ENCODE data around the gene RPL32. TPM values are rescaled to one million over a fixed set of nuclear protein-coding genes. Genes with fewer than 3 reads are reported as not detected.

The RPL32 gene
- polyA plus RNA-seq, 1 of the 3 experiments (the other 2 are of a cell fraction): 2,311 TPM

DNA sequence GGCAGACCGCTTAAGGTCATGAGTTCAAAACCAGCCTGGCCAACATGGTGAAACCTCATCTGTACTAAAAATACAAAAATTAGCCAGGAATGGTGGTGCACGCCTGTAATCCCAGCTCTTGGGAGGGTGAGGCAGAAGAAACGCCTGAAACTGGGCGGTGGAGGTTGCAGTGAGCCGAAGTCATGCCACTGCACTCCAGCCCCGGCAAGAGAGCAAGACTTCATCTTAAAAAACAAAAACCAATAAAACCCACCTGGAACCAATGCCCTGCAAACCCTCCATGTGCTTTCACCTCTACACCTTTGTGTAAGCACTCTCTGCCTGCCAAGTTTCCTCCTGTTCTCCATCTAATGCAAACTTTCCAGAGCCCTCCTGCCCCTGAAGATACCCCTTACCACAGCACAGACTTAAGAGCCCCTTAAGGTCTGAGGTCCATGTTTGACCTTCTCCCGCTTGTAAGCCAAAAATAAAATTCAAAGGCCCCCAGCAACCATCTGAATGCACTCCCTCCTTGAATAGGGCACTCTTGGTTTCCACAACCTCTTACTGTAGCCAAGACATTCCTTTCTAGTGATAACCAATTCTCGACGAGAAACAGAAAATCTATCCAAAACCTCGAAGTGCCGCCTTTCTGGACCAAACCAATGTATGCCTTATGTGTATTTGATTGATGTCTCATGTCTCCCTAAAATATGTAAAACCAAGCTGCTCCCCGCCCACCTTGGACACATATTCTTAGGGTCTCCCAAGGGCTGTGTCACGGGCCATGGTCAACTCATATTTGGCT lies 3.0 kb downstream of the RPL32 start:
- H4K20me1 ChIP-seq (ENCODE audit: insufficient read depth): peaks cover 71% of the 10 kb centered on the region
- H3K4me3 ChIP-seq (ENCODE audit: low read depth in 2 of 2, low read length in 1 of 2): peak overlapping the region; percentile 19 to 78; a peak in 2 of 4 replicates

DNA sequence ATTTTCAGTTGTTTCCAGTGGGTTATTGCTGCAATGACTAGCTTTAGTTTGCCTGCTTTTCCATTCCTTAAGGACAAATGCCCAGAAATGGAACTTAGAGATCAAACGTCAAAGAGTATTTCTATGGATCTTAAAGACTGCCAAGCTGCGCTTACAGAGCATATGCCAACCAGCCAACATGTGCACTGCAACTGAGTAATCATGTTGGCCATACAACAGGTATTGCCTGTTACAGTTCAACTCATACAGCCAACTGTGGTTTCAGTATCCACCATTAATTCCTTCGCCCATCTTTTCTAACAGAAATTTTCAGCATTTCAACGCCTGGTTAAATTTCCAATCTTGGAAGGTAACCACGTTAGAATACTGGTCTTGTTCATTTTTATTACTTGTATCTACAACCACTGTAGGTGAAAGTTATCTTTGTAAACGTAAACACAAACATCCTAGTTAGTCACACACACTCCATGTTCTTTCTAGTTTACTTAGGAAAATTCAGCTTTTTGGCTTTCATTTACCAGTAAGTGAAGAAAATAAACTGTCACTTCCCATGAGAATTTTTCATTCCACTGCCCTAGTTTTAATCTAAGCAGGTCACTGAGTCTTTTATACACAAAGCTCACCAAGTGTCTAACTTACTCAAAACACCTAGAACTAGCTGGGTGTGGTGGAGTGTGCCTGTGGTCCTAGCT lies 3.9 kb downstream of the RPL32 start:
- Histone ChIP-seq H3F3A (replicated peaks; ENCODE audit: insufficient read depth) (peaks cover 37% of the 10 kb centered on the region), H3K4me1 (ENCODE audit: control insufficient read depth in 1 of 2, insufficient read depth in 2 of 2, low read depth in 1 of 2, low read length in 1 of 2) (peaks cover 22 to 29% of the 10 kb centered on the region in 2 experiments; a peak in 3 of 4 replicates), H3K36me3 (replicated peaks in 1 of 2; ENCODE audit: control insufficient read depth in 1 of 2, insufficient read depth in 2 of 2, low read length in 1 of 2) (peaks cover 69 to 72% of the 10 kb centered on the region in 2 experiments), H3K9me2 (no peaks in the 10 kb centered on the region), H3K4me3 (ENCODE audit: low read depth in 2 of 2, low read length in 1 of 2) (peak overlapping the region in 1 of 2 experiments; percentile 78; a peak in 1 of 4 replicates), H3K9ac (no peak overlapping the region), H4K20me1 (ENCODE audit: insufficient read depth) (peaks cover 71% of the 10 kb centered on the region), H3K27me3 (ENCODE audit: insufficient read depth) (no peaks in the 10 kb centered on the region), H3K4me2 (peak overlapping the region; percentile 83), H2AFZ (ENCODE audit: low read depth) (no peak overlapping the region), H3K27ac (ENCODE audit: low read depth in 2 of 2, low read length in 1 of 2) (no peak overlapping the region), H3K9me3 (no peaks in the 10 kb centered on the region), H3K79me2 (ENCODE audit: insufficient read depth) (peaks cover 51% of the 10 kb centered on the region)
- ChIA-PET CTCF (interaction anchor here (0.9 to 2.1 kb wide), 3 partner anchors 54 to 281 kb away, joined by 3 to 6 read pairs (median 3); partner anchors contain the start of gene MKRN2), POLR2A (interaction anchor here (0.7 kb wide), 1 partner anchor 25 kb away, joined by 4 read pairs; no protein-coding TSS in a partner anchor)
- 85% methylated on average over 6 of the region's 6 CpGs for WGBS (ENCODE audit: low lambda C conversion rate)
- no peak for DNase-seq
- no peak for TF ChIP-seq SMC3 (IDR thresholded peaks at IDR 0.05; ENCODE audit: low read depth, low read length)

More for the DNA sequence above, 3.0 kb downstream of the RPL32 start:
- no peak for DNase-seq
- H3F3A ChIP-seq (replicated peaks; ENCODE audit: insufficient read depth): peaks cover 28% of the 10 kb centered on the region
- peak overlapping the region; percentile 83 for H3K4me2 ChIP-seq
- no peak overlapping the region for H2AFZ ChIP-seq (ENCODE audit: low read depth)
- H3K4me1 ChIP-seq (ENCODE audit: control insufficient read depth in 1 of 2, insufficient read depth in 2 of 2, low read depth in 1 of 2, low read length in 1 of 2): peaks cover 22 to 29% of the 10 kb centered on the region in 2 experiments; a peak in 3 of 4 replicates
- ChIA-PET CTCF (interaction anchor here (0.9 to 2.1 kb wide), 2 partner anchors 53 to 132 kb away, joined by 3 to 6 read pairs; no protein-coding TSS in a partner anchor), POLR2A (no interaction called here)
- peaks cover 63% of the 10 kb centered on the region in 2 experiments for H3K36me3 ChIP-seq (replicated peaks in 1 of 2; ENCODE audit: control insufficient read depth in 1 of 2, insufficient read depth in 2 of 2, low read length in 1 of 2)
- H3K9me2 ChIP-seq: no peaks in the 10 kb centered on the region
- H3K27me3 ChIP-seq (ENCODE audit: insufficient read depth): no peaks in the 10 kb centered on the region
- H3K9me3 ChIP-seq: no peaks in the 10 kb centered on the region
- no peak overlapping the region for H3K27ac ChIP-seq (ENCODE audit: low read depth in 2 of 2, low read length in 1 of 2)
- no peak for TF ChIP-seq ELF1 (IDR thresholded peaks at IDR 0.05)
- no peak for TF ChIP-seq EZH2phosphoT487 (IDR thresholded peaks at IDR 0.05; ENCODE audit: borderline replicate concordance, low read depth)
- no peak for TF ChIP-seq NFIC (IDR thresholded peaks at IDR 0.05; ENCODE audit: borderline replicate concordance)
- TF ChIP-seq, protein P1, sequence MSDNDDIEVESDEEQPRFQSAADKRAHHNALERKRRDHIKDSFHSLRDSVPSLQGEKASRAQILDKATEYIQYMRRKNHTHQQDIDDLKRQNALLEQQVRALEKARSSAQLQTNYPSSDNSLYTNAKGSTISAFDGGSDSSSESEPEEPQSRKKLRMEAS (IDR thresholded peaks at IDR 0.05; ENCODE audit: low read depth): no peak
- no peak for TF ChIP-seq SMC3 (IDR thresholded peaks at IDR 0.05; ENCODE audit: low read depth, low read length)
- no peak for TF ChIP-seq TEAD4 (IDR thresholded peaks at IDR 0.05; ENCODE audit: borderline replicate concordance, insufficient read depth)
- no peak for TF ChIP-seq TAF1 (IDR thresholded peaks at IDR 0.05; ENCODE audit: borderline replicate concordance, low read depth, low read length)
- TF ChIP-seq GABPA (IDR thresholded peaks at IDR 0.05; ENCODE audit: low read depth): no peak
- TF ChIP-seq FOXJ3 (CRISPR knock-in tag; IDR thresholded peaks at IDR 0.05): no peak
- no peak for TF ChIP-seq FOXM1 (IDR thresholded peaks at IDR 0.05; ENCODE audit: low read depth)
- TF ChIP-seq GATA2 (CRISPR knock-in tag; IDR thresholded peaks at IDR 0.05): no peak
- TF ChIP-seq RAD21 (IDR thresholded peaks at IDR 0.05; ENCODE audit: low read length): no peak
- TF ChIP-seq, protein P2, sequence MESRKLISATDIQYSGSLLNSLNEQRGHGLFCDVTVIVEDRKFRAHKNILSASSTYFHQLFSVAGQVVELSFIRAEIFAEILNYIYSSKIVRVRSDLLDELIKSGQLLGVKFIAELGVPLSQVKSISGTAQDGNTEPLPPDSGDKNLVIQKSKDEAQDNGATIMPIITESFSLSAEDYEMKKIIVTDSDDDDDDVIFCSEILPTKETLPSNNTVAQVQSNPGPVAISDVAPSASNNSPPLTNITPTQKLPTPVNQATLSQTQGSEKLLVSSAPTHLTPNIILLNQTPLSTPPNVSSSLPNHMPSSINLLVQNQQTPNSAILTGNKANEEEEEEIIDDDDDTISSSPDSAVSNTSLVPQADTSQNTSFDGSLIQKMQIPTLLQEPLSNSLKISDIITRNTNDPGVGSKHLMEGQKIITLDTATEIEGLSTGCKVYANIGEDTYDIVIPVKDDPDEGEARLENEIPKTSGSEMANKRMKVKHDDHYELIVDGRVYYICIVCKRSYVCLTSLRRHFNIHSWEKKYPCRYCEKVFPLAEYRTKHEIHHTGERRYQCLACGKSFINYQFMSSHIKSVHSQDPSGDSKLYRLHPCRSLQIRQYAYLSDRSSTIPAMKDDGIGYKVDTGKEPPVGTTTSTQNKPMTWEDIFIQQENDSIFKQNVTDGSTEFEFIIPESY (IDR thresholded peaks at IDR 0.05; ENCODE audit: borderline replicate concordance, low read depth): no peak
- no peak for TF ChIP-seq NRF1 (IDR thresholded peaks at IDR 0.05; ENCODE audit: low read depth, low read length)
- TF ChIP-seq RFX5 (IDR thresholded peaks at IDR 0.05; ENCODE audit: low read length): no peak
- no peak for TF ChIP-seq FOSL2 (IDR thresholded peaks at IDR 0.05; ENCODE audit: borderline replicate concordance, low read depth)
- TF ChIP-seq EP300 (IDR thresholded peaks at IDR 0.05; ENCODE audit: borderline replicate concordance in 1 of 2, low read depth in 1 of 2, low read length in 1 of 2): no peak
- TF ChIP-seq RCOR1 (IDR thresholded peaks at IDR 0.05; ENCODE audit: low read length): no peak
- 73% methylated on average over 13 of the region's 13 CpGs for WGBS (ENCODE audit: low lambda C conversion rate)
- H3K9ac ChIP-seq: no peak overlapping the region
- peaks cover 51% of the 10 kb centered on the region for H3K79me2 ChIP-seq (ENCODE audit: insufficient read depth)

Data from SK-N-SH (cell line).